DOHH2 (cell line): ENCODE measurements around the gene ALG8.
"Not testable (repeated sequence)": the region's sequence is repeated elsewhere in the genome, so short reads cannot be mapped to it uniquely, and the experiment has no call there.

ENCODE experiments used
- H3F3A ChIP-seq: fragments of 200-600 bp; sonication (generic), shearing (Covaris generic); 2 replicates; pipeline ENCODE4 v1.6.0; 2016; ENCODE audit warnings: antibody characterized with exemption, mild to moderate bottlenecking; ENCODE audit not compliant: control insufficient read depth, insufficient read depth
- H3K27ac ChIP-seq: fragments of 200-600 bp; sonication (generic); 2 replicates; pipeline ENCODE4 v1.5.1; 2014; ENCODE audit warnings: low read depth, mild to moderate bottlenecking, low read length, moderate library complexity
- H3K27me3 ChIP-seq: fragments of 200-600 bp; sonication (generic); 2 replicates; pipeline ENCODE4 v1.6.1; 2014; ENCODE audit warnings: mild to moderate bottlenecking, low read length, mixed read lengths; ENCODE audit not compliant: control insufficient read depth
- H3K36me3 ChIP-seq: fragments of 200-600 bp; sonication (generic); 2 replicates; pipeline ENCODE4 v1.6.1; 2014; ENCODE audit warnings: mild to moderate bottlenecking, low read length, moderate library complexity, mixed read lengths; ENCODE audit not compliant: control insufficient read depth
- H3K4me1 ChIP-seq: fragments of 200-600 bp; sonication (generic); 2 replicates; pipeline ENCODE4 v1.6.1; 2014; ENCODE audit warnings: mild to moderate bottlenecking, low read length, mixed read lengths; ENCODE audit not compliant: control insufficient read depth
- H3K4me2 ChIP-seq: fragments of 200-600 bp; sonication (generic); 2 replicates; pipeline ENCODE4 v1.6.0; 2014; ENCODE audit warnings: mild to moderate bottlenecking, low read length, moderate library complexity
- H3K4me3 ChIP-seq: fragments of 200-600 bp; sonication (generic); 2 replicates; pipeline ENCODE4 v1.5.1; 2014; ENCODE audit warnings: mild to moderate bottlenecking, low read length, mixed read lengths
- H3K79me2 ChIP-seq: fragments of 200-600 bp; sonication (generic); 2 replicates; pipeline ENCODE4 v1.6.1; 2014; ENCODE audit warnings: mild to moderate bottlenecking, low read length, mixed read lengths; ENCODE audit not compliant: control insufficient read depth
- H3K9me2 ChIP-seq: fragments of 200-600 bp; sonication (generic); replicated peaks from 2 replicates; pipeline ENCODE4 v1.6.1; 2014; ENCODE audit warnings: mild to moderate bottlenecking, low read length, mixed read lengths; ENCODE audit not compliant: control insufficient read depth
- H3K9me3 ChIP-seq: fragments of 200-600 bp; sonication (generic); 2 replicates; pipeline ENCODE4 v1.6.1; 2014; ENCODE audit warnings: antibody characterized with exemption, low read length, mixed read lengths; ENCODE audit not compliant: control insufficient read depth, insufficient read depth
- H4K20me1 ChIP-seq: fragments of 200-600 bp; sonication (generic); 2 replicates; pipeline ENCODE4 v1.6.0; 2014; ENCODE audit warnings: low read depth, mild to moderate bottlenecking, antibody characterized with exemption, low read length, moderate library complexity; ENCODE audit not compliant: control insufficient read depth, insufficient read depth
- EZH2phosphoT487 ChIP-seq: fragments of 200-600 bp; sonication (generic); IDR thresholded peaks from 2 replicates; pipeline ENCODE4 v1.6.1; 2017; ENCODE audit warnings: borderline replicate concordance, mild to moderate bottlenecking, antibody characterized with exemption, low read length, moderate library complexity, mixed read lengths
- TF ChIP-seq, protein P1 (sequence below): fragments of 200-600 bp; sonication (generic); IDR thresholded peaks from one replicate; pipeline ENCODE4 v1.5.1; 2014; ENCODE audit warnings: antibody characterized with exemption, mild to moderate bottlenecking, low read depth, low read length; ENCODE audit not compliant: poor library complexity, severe bottlenecking

Gene ALG8

GRCh38 chr11:78099666-78100065 lies 39.8 kb downstream of the ALG8 start:
- no peak overlapping the region for H3K4me2 ChIP-seq
- no peak overlapping the region for H3K4me3 ChIP-seq
- peaks cover 3% of the 10 kb centered on the region; the same call in 1 of the 2 replicates for H3F3A ChIP-seq
- no peak overlapping the region for H3K27ac ChIP-seq
- no peaks in the 10 kb centered on the region for H3K27me3 ChIP-seq
- no peaks in the 10 kb centered on the region for H3K9me2 ChIP-seq
- no peaks in the 10 kb centered on the region for H3K9me3 ChIP-seq
- H3K4me1 ChIP-seq = no peaks in the 10 kb centered on the region
- no peaks in the 10 kb centered on the region for H4K20me1 ChIP-seq
- no peaks in the 10 kb centered on the region for H3K79me2 ChIP-seq
- H3K36me3 ChIP-seq = peaks cover 45% of the 10 kb centered on the region
- TF ChIP-seq, protein P1, sequence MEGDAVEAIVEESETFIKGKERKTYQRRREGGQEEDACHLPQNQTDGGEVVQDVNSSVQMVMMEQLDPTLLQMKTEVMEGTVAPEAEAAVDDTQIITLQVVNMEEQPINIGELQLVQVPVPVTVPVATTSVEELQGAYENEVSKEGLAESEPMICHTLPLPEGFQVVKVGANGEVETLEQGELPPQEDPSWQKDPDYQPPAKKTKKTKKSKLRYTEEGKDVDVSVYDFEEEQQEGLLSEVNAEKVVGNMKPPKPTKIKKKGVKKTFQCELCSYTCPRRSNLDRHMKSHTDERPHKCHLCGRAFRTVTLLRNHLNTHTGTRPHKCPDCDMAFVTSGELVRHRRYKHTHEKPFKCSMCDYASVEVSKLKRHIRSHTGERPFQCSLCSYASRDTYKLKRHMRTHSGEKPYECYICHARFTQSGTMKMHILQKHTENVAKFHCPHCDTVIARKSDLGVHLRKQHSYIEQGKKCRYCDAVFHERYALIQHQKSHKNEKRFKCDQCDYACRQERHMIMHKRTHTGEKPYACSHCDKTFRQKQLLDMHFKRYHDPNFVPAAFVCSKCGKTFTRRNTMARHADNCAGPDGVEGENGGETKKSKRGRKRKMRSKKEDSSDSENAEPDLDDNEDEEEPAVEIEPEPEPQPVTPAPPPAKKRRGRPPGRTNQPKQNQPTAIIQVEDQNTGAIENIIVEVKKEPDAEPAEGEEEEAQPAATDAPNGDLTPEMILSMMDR = no peak
- TF ChIP-seq EZH2phosphoT487 = no peak

DNA sequence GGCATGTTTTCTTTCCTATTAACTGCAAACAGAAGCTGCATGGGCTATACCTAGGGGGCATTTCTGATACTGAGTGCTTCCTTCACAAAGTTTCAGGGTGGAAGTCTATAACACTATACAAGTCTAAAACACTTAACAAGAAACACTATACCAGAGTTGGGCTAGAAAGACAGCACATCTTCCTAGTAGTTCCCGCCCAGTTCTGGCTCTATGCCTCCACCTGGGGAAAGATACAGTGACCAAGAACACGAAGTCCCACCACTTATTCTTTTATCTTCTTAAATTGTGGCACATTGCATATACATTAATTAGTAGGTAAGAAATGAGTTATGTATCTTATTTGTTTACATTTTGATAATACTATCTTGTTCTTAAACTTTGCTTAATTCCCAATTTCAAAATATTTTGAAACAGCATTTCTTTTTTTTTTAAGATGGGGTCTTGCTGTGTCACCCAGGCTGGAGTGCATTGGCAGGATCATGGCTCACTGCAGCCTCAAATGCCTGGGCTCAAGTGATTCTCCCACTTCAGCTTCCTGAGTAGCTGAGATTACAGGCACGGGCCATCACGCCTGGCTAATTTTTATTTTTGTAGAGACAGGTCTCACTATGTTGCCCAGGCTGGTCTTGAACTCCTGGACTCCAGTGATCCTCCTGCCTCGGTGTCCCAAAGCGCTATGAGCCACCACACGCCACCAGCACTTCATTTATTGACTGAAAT lies 41.6 kb downstream of the ALG8 start:
- H3K27me3 ChIP-seq = no peaks in the 10 kb centered on the region
- no peak overlapping the region for H3K27ac ChIP-seq
- TF ChIP-seq, protein P1 = no peak
- no peak for TF ChIP-seq EZH2phosphoT487
- no peak overlapping the region for H3K4me3 ChIP-seq
- no peaks in the 10 kb centered on the region for H4K20me1 ChIP-seq
- no peaks in the 10 kb centered on the region for H3K9me2 ChIP-seq
- peaks cover 38% of the 10 kb centered on the region for H3K36me3 ChIP-seq
- H3K4me1 ChIP-seq = no peaks in the 10 kb centered on the region
- no peak overlapping the region for H3K4me2 ChIP-seq
- no peaks in the 10 kb centered on the region for H3F3A ChIP-seq
- H3K9me3 ChIP-seq = no peaks in the 10 kb centered on the region
- H3K79me2 ChIP-seq = no peaks in the 10 kb centered on the region

DNA sequence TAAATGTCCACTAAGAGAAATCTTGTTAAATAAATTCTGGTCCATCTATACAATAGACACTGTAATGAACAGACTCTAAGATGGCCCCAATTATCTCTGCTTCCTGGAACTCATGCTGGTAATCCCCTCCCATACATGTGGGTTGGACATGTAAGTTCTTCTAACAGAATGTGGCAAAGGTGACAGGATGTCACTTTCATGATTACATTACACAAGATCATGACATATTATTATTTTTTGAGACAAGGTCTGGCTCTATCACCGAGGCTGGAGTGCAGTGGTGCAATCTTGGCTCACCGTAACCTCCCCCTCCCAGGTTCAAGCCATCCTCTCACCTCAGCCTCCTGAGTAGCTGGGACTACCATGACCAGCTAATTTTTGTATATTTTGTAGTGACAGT lies 45.2 kb downstream of the ALG8 start:
- Histone ChIP-seq H4K20me1 (no peaks in the 10 kb centered on the region), H3K79me2 (no peaks in the 10 kb centered on the region), H3K4me2 (no peak overlapping the region), H3K9me3 (no peaks in the 10 kb centered on the region), H3K27me3 (no peaks in the 10 kb centered on the region), H3F3A (no peaks in the 10 kb centered on the region), H3K36me3 (peaks cover 19% of the 10 kb centered on the region), H3K9me2 (no peaks in the 10 kb centered on the region), H3K4me3 (no peak overlapping the region), H3K4me1 (no peaks in the 10 kb centered on the region), H3K27ac (no peak overlapping the region)
- TF ChIP-seq, protein P1 = no peak
- no peak for TF ChIP-seq EZH2phosphoT487

DNA sequence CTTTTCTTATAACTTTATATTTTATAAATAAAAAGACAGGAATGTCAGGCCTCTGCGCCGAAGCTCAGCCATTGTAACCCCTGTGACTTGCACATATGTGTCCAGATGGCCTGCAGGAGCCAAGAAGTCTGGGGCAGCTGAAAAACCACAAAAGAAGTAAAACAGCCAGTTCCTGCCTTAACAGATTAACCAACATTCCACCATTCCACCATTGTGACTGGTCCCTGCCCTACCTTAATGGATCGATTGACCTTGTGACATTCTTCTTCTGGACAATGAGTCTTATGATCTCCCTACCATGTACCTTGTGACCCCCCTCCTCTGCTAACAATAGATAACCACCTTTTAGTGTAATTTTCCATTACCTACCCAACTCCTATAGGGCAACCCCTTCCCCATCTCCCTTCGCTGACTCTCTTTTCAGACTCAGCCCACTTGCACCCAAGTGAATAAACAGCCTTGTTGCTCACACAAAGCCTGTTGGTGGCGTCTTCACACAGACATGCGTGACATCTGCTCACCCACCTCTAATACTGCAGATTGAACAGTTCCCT lies 52.8 kb downstream of the ALG8 start:
- H3K36me3 ChIP-seq, H4K20me1 ChIP-seq, H3K9me3 ChIP-seq, H3K4me2 ChIP-seq, H3F3A ChIP-seq, H3K27ac ChIP-seq, H3K79me2 ChIP-seq, H3K27me3 ChIP-seq, H3K4me3 ChIP-seq, H3K9me2 ChIP-seq: not testable (repeated sequence)
- H3K4me1 ChIP-seq = peaks cover 11% of the 10 kb centered on the region
